ENCODE data around the gene DMD.
A peak's percentile ranks its signal among the peaks of the same experiment; 100 is the strongest.

DMD gene

DNA sequence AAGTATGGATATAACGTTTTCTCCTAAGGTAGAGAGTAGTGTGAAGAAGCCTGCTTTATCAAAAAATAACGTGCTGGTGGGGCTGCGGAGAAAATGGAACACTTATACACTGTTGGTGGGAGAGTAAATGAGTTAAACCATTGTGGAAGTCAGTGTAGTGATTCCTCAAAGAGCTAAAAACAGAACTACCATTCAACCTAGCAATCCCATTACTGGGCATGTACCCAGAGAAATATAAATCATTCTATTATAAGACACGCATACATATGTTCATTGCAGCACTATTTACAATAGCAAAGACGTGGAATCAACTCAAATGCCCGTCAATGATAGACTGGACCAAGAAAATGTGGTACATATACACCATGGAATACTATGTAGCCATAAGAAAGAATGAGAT is 196.4 kb downstream of the DMD start:
- no peak for DNase-seq

GRCh38 chrX:33014086-33014485 is 197.3 kb downstream of the DMD start:
- DNase-seq: no peak

GRCh38 chrX:33001107-33001506 is 210.2 kb downstream of the DMD start:
- DNase-seq: no peak

GRCh38 chrX:32998776-32999175 is 212.6 kb downstream of the DMD start:
- no peak for DNase-seq

DNA sequence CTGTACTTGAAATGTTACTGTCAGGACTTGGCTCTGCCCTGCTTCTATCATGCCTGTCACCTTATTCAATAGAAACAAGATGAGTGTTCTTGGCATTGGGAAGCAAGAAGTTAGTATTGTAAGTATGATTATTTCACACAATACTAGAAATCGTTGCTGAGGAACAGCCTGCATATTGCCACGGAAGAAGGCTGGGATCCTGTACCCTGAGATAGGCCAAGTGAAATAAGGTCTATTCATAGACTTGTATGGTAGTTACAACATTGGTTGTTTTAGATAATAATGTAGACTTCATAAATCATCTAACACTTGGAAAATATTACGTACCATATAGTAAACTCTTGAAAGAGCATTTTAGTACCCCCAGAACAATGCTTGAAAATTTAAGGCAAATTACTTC is 215.9 kb downstream of the DMD start:
- DNase-seq: no peak

DNA sequence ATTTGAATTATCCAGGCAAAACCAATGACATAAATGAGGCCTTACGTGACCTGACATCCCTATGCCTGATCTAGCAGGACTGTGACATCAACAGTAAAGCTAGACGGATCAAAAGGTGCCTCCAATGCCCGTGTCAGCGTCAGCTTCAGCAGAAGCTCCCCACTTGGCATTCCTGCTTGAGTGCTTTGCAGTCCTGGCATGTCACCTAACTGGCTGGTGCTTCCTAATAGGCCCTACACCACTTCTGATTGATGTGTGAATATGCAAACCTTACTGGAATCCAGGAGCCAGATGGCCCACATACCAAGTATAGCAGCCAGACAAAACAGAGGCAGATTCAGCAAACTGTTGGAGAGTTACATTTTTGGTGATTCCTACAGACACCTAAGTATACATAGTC is 224.2 kb downstream of the DMD start:
- no peak for DNase-seq

DNA sequence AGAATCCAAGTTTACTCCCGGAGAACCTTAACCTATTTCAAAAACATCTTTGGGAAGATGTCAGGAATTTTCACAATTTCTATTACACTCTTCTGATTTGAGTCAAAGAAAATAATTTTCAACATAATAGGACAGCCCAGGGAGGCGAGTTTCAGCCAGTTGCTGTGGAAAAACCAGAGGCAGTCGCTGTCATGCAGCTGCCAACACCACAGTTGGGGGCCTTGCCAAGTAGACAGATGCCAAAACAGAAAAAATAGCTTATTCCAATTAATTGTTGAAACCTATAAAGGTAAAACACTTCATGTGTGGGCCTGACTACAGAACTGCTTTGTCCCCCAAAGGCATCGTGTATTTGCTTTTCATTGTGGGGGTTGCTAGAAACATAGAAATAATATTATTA is 225.8 kb downstream of the DMD start:
- DNase-seq: no peak

- DNase-seq: no peak
Measured at GRCh38 chrX:32966821-32967355, 244.5 kb downstream of the DMD start.

- no peak for DNase-seq
Measured at GRCh38 chrX:32954125-32954524, 257.2 kb downstream of the DMD start.

DNA sequence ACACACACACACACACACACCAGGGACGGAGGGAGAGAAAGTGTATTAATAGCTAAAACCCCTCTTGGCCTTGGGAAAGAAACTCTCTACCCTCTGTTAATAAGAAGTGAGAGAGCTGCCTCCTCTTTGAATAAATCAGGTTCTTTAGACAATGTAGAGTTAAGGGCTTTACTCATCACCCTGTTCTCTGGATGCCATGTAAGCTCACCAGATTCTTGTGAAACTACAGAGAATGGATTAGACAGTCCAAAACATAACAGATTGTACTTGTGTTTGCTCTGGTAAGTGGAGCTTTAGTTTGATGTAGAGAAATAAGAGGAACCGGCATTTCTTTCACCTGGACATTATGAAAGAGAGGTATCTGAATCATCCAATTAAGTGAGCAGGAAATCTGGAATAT is 263.2 kb downstream of the DMD start:
- no peak for DNase-seq

DNA sequence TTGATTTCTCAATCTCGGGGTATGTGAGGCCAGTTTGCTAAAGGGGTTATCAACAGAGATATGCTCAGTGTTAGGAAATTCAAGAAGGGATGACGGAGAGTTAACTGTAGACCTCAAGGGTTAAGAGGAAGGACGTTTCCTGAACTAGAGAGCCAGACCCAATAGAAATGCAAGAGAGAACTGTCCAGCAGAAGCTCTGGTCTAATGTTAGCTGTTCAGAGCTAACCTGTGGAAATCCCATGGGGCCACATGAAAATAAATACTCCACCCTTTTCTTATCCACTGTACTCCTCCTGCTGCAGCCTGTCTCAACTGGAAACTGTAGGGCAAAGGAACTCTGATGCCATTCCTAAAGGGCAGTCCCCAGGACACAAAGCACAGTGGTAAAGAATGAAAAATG is 274.3 kb downstream of the DMD start:
- DNase-seq: no peak

DNA sequence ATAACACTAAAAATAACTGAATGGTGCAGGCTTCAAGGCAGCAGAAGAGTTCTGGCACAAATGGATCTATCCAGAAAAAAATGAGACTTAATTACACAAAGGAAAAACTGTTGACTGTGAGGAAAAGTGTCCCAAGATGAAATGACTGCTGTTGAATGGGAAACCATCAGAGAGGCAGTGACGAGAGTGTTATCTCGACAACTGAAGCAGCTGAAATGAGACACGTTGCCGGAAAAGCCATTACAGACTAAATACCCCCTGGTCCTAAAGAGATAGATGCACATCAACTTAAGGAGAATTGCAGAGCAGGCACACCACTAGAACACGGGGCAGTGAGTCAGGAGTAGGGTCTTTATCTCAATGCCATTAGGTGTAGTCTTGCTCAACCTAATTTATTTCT is 277.8 kb downstream of the DMD start:
- DNase-seq: no peak

DNA sequence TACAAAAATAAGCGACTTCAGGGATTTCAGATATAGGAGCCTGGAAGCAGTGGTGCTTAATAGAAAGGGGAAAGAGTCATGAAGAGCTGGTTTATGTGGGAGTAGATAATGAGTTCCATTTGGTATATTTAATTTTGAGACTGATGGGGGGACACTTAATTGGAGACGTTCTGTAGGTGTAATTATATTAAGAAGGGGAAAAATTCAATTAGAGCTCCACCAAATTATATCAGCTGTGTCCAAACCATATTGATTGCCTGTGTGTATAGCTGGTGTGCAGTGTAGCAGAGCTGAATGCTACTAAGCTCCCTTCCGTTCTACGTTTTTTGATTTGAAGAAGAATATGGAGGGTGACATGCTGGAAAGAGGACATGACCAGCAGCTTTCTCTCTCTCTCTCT is 282.3 kb downstream of the DMD start:
- no peak for DNase-seq

GRCh38 chrX:32896088-32896487 is 315.3 kb downstream of the DMD start:
- DNase-seq: no peak

GRCh38 chrX:32894679-32895078 is 316.7 kb downstream of the DMD start:
- DNase-seq: no peak

DNA sequence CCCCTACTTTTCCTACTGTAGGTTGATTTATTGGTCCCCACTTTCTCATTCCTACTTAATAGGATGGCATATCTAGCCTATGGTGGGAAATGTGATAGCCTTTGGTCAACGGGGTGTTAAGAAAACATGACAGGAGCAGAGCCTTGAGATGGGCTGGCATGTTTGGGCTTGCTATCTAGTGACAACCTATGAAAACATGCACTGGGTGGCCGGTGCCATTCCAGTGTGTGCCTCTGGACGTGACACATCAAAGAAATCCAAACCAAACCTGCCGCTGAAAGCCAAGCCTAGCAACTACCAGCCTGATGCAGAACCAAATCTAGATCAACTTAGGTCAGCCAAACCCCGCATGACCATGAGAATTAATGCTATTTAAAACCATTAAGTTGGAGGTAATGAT is 317.6 kb downstream of the DMD start:
- DNase-seq: no peak

DNA sequence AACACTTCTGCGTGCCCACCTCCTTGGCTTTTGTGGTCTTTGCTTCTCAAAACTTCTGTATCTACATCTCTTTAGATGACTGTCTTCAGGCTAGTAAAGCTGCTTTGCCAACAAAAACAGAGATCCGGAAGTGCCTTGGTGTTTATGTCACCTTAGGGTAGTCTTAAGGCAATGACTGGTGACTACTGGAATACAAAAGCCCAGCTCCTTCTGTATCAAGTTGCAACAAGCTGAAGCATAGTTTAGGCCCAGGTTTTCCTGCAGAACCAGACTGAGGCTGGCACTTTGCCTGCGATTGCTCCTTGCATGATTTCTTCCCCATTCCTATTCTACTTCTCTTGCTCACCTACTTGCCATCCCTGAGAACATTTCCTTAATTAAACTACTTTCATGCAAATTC is 333.8 kb downstream of the DMD start:
- DNase-seq: no peak

DNA sequence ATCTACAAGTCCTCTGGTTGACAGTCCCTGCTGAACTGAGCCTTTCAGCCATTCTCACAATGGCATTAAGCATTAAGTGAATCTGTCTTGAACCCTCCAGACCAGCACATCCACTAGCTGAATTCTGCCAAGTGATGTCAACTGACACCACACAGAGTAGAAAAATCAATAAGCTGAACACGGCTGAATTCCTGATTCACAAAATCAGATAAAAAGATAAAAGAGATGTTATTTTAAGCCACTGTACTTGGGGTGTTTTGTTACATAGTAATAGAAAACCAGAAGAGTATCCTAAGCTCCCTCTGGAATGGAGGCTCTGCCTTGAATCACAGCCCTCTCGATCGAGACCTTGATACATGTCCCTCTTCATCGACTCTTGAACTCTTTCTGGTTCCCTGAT is 336.5 kb downstream of the DMD start:
- DNase-seq: no peak

- DNase-seq: no peak
Measured at GRCh38 chrX:32873786-32874185, 337.6 kb downstream of the DMD start.

GRCh38 chrX:32871636-32872035 is 339.7 kb downstream of the DMD start:
- DNase-seq: peak; percentile 17

GRCh38 chrX:32868524-32868895 is 342.8 kb downstream of the DMD start:
- no peak for DNase-seq

DNA sequence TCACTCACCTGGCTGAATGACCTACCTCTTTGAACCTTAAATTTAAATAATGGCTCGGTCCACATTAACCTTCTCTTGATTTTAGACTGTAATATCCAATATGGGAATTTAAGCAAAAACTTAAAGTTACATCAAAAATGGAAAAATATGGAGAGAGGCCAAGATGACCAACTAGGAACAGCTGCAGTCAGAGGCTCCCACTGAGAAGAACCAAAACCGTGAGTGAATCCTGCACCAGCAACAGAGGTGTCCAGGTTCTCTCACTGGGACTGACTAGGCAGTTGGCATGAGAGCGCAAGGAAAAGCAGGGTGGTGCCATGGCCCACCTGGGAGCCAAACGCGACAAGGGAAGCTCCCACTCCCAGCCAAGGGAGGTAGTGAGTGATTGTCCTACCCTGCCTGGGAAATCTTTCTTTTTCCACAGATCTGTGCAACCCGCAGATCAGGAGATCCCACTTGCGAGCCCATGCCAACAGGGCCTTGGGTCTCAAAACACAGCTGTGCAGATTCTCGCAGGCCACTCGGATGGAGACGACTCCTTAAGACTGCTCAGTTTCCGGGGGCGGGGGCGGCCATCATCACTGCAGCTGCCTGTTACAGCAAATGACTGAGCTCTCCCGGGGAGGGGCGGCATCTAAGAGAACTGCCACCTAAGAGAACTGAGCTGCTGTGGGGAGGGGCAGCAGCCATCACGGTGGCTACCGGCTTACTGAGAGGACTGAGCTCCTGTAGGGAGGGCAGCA is 343.4 kb downstream of the DMD start:
- DNase-seq: no peak

DNA sequence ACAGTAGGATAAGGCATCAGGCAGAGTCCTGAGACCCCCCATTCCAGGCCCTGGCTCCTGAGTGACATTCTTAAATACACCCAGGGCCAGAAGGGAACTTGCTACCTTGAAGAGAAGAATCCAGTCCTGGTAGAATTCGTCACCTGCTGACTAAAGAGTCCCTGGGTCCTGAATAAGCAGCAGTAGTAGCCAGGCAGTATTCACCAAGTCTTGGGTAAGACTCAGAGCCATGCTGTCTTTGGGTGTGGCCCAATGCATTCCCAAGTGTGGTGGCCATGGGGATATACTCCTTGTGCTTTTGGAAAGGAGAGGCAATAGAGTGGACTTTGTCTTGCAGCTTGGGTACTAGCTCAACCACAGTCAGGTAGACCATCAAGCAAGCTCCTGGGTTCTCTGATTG is 359.1 kb downstream of the DMD start:
- no peak for DNase-seq

- DNase-seq: no peak
Measured at GRCh38 chrX:32851556-32851955, 359.8 kb downstream of the DMD start.

DNA sequence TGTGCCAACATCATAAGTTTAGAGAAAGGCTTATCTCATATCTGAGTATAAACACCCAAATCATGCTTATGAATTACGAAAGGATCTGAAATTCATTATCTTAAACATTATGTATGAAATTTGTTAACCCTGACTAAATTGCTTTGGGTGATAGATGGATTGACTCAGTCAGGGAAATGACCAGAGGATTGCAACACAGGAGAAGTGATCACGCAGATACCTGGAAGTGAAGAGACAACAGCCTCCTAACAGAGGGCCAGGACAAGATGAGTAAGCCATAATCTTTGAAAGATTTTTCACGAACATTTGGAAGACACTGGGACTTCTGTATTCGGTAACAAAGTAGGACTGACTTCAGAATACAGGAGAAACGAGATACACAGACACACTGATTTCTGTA is 363.4 kb downstream of the DMD start:
- DNase-seq: no peak

Measured in kidney glomerular epithelial cell (primary cell).